NCI-H2081 (cell line): Measurements from ENCODE around the gene GOLGA1.

Source experiments
- DNase-seq, 2 experiments: peaks; one replicate each; lab custom pipeline; 2025; lab: John Stamatoyannopoulos, UW

The GOLGA1 gene

DNA sequence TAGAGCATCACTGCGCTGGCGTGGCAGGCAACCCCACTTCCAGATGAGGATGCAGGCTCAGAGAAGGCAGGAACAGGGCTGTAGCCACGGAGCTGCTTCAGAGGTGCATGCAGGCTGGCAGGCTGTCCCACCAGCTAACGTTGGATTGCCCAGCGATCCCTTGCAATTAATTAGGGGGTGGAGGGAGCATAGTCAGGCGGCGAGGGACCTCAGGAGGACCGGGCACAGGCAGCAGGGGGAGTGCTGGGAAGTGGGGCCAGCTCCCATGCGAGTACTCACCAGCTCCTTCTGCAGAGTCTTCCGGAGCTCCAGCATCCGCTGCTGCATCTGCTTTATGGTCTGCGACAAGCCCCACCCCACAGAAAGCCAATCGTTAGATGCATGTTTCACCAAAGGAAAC lies 58.7 kb downstream of the GOLGA1 start:
- no peak for DNase-seq

DNA sequence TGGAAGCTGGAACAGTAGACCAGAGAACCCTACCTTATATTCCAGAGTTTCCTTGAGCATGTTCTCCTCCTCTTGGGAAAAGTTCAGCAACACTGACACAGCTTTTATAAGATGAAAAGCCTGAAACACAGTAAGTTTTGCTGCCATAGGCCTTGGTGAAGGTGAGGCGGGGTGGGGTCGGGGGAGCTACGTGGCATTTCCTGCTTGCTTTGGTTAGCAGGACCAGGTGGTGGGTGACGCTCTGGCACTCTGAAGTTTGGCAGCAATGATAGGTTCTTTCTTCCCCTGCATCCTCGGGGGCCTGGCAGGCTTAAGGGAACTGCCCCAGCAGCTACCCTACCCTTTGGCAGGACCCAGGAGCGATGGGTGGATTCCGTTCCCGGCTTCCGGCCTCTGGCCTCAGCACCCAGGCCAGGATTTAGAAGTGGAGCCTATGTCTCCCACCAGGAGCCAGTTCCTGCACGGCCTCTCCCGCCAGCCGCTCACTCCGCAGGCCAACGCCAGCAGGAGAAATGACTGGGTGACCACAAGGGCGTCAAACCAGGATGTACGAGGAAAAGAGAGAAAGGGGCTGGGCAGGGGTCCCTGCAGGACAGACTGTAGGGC lies 59.6 kb downstream of the GOLGA1 start:
- no peak for DNase-seq

DNA sequence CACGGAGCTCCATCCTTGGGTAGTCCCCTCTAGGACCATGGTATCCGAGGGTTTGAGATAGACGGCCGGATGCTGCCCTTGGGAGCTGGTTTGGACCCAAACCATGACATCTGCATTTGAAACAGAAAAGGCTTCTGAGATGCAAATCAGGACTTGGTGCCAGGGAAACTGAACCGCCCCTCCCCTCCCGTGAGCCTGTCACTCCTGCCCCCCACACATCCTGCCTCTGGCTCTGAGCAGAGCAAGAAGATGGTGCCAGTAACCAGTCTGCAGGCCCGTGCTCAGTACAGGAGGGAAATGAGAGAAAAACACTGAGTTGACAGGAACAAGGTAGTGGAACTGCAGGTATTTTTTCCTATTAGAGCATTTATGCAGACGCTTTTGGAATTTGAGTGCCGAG lies 60.4 kb downstream of the GOLGA1 start:
- DNase-seq = no peak

DNA sequence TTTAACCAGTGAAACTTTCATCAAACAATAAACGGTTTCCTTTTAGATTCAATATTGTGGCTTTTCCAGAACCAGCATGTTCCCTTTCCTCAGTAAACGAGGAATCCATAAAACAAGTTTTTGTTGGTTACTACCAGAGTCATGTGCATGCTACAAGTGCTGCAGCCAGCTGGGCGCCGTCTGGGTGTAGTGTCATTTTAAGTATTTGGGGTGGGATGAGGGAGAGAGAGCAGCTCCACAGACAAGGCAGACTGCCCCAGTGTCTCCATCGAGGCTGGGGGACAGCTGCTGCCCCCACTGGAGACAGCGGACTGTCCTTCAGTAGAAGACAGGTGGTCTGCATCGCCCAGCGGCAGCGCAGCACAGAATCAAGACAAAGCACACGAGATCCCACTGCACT lies 61.7 kb downstream of the GOLGA1 start:
- no peak for DNase-seq

DNA sequence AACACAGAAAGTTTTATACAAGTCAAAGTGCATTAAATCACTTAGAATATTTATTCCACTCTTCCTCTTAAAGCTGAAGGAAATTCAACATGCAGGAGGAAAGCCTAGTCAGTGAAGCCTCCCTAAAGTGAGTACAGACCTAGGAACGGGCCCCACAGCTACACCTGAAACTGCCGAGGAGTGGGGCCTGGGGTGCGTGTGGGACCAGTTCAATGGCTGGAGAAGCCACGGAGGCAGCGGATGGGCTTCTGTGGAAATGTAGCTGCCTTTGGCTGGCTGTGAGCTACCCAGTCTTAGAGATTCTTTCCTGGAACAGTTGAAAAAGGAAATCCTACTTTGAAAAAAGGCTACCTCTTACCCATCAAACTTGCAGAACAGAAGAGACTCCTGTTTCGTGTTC lies 62.4 kb downstream of the GOLGA1 start:
- no peak for DNase-seq

DNA sequence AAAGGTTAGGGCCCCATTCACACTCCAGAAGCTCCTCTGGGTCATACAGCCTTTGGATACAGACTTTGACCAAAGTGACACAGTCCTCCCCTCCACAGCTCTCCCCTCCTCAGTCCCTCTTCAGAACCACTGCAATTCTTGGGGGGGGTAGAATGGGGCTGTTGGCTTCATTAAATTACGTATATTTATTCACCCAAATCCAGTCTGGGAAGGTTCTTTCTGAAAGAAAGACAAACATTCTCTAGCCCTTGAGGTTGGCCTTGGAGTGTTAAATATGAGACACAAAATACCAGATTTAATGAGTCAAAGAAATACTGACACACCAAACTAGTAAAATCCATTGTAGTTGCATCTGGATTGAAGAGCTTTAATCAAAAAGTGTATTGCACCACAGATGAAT lies 62.9 kb downstream of the GOLGA1 start:
- no peak for DNase-seq

DNA sequence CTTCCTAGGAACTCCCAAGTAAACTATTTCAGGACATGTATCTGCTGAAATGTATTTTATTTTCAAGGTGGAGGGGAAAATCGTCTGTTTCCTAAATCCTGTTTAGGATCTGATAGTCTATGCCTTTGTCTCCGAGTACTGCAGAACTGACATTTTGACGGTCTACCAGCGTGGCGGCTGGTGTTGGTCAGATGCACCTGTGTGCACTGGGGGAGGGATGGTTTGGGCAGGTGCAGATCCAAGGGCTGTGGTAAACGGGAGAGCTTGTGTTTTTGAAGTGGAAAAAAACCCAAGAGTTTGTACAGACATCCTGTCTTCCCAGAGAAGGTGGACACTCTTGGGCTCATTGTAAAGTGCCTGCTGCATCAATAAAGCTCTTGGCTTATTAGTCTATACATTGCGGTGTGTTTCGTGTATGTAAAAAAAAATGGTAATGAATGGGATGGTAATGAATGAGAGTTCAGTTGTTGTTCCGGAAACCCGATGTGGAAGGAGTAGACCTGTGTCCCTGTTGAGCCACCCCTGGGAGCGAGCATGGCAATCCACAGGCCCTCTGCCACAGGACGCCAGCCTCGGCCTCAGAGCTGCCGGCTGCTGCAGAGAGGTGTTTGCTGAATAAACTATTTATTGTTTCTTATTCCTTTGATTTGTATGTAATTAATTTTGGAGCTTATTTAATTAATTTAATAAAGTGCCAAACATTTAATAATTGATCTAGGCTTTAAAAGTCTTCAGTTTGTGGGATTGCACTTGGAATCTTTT lies 63.7 kb downstream of the GOLGA1 start:
- DNase-seq = no peak

DNA sequence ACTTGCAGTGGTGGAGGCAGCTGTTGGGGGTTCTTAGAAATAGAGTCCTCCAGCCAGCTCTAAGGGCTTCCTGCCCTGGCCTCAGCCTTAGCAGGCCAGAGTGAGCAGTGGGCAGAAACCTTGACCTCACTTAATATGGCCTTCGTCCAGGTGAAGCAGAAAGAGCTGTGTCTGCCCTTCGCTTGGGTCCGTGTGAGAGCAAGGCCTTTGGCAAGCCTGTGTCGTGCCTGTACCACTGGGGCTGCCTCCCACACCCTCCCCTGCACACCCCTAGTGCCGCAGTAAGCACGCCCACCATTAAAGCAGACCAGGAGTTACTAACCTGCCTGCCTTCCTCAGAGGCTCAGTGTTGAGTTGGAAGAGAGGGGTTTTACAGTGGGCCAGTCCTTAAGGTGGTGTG lies 65.4 kb downstream of the GOLGA1 start:
- DNase-seq = no peak

DNA sequence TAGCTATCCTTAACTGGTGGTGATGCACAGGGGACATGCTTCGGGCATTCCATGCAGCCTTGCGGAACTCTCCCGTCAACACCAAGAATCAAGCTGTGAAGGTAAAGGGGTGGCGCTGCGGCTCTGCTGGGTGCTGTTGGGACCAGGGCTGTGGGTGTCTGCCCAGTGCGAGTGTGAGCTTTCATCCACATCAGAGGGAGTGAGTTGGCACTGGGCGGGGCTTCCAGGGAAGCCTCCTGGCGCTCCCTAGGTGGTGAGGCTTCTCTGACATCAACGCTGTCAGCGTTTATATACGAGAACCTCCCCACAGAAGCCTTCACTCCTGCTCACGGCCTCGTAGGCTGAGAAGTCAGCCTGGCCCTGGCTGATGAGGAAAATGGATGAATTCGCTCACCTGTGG lies 67.2 kb downstream of the GOLGA1 start:
- no peak for DNase-seq

DNA sequence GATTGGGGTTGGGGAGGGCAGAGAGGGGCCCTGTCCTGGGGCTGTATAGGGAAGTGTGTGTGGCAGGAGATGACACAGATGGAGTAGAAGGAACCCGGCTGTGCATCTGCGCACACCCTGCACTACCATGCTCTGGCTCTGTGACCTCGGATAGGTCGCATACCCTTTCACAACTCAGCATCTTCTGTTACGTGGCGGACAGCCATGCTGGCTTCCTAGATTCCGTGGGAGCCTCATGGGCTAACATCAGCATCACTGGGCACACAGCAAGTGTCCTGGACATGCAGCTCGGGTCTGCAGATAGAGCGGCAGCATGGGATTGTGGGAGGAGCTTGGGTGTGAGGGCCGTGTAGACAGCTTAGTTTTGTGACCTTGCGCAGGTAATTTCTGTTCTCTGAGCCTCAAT lies 69.7 kb downstream of the GOLGA1 start:
- DNase-seq = no peak

DNA sequence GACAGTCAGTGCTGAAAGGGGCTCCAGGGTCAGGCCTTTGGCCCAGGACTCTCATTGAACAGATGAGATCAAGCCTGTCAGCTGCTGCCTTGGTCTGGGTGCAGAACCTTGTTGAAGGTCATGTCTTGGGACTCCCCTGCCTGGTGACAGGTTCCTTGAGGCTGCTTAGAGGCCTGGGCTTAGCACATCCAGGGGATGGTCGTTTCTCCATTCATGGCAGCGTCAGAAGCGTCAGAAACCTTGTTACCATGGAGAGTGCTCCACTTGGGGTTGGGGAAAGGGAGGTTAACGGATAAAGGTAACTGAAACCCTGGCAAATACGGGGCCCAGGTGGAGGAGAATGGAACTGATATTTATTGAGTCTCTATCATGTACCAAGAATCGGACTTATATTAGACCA lies 70.2 kb downstream of the GOLGA1 start:
- DNase-seq = no peak

DNA sequence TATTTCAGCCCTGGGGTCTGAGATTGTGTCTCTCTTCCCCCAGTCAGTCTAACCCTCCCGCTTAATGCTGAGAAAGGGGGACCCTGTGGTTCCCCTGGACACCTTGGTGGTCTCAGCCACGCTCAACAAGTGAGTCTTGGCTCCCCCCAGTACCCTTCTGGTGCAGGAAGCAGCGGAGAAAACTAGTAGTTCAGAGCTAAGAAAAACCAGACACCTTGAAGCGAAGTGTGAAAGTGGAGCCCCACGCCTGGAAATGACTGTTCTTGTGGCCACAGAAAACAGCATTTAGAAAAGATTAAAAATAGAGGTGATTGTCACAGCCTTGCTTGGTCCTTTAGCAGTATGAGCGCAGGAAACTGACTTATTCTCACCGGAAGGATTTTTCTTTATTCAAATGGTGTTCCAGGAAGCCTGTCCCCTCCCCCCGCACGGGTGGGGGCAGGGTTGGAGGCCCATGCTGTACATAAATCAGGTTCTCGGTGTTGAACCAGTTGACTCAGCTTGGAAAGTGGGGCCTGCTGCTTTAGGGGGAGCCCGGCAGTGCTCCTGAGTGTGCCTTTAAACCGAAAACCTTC lies 70.8 kb downstream of the GOLGA1 start:
- DNase-seq = peak in 1 of 2 experiments; percentile 28

DNA sequence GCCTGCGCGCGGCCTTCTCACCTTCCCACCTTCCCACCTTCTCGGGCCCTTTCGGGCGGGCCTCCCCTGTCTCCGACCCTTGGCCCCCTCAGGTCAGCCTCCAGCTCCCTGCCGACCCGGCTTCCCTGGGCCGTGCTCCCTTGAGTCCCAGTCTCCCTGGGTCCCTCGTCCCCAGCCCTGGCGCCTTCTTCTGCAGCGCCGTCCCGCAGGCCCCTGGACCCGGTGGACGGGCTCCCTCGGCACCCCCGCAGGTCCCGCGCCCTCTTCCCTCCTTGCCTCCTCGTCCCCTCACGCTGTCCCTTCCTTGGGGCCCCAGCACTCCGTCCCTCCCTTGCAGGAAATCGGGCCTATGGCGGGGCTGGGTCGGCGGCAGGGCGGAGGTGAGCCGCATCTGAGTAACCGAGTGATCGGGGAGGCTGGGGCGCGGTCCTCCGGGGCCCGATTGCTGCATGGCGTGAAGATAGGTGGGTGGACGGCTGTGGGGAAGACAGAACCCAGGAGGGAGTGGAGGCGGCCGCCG lies 71.4 kb downstream of the GOLGA1 start:
- DNase-seq = peak in 1 of 2 experiments; percentile 13

DNA sequence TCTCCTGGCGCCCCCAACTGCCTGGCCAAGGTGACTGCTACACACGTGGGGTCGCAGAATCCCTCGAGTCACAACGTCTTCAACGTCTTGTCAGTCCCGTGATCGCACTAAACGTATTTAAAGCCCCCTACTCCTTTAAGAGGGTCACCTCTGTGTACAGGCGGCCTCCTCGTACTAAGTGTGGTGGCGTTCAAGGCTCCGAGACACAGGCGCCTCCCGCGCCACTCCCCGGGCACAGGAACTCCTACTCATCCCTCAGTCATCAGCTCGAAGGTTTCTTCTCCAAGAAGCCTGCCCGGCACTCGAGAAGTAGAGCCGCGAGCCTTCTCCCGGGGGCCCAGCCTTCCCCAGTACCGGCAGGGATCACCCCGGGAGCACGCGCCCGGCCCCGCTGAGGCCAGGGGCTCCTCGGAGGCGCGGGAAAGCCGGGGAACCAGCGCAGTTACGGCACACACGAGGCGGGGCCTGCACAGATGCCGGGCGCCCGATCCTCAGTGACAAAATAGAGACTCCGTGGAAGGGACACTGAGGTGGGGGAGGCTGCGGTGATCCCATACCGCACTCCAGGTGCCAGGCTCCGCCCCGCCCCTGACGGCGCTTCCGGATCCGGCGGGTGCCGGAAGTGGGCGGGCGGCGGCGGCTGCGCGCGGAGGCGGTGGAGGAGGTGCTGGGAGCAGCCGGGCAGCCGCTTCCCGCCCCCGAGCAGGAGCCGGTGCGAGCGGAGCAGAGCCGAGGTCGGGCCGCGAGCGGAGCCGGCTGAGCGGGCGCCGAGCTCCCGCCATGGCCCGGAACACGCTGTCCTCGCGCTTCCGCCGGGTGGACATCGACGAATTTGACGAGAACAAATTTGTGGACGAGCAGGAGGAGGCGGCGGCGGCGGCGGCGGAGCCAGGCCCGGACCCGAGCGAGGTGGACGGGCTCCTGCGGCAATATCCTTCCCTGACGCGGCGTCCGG lies 72.1 kb downstream of the GOLGA1 start:
- peak; percentile 79 to 88 for DNase-seq

DNA sequence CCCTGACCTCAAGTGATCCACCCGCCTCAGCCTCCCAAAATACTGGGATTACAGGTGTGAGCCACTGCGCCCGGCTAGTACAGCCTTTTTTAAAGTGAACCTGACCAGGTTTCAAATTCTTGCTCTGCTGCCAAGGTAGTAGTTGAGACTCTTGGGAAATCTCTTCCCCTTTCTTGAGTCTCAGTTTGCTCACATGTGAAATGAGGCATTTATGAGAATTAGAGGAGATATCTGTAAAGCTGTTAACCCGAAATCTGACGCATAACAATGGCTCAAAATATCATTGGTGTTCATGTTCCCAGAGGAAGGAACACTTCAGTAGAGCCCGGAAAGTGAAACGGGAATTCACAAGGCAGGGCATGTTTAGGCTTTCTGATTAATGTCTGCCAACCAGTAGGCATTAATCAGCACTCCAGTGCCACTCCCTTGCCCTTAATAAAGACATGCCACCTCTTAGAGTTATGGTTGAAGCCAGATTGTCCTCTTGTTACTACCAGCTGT lies 77.5 kb downstream of the GOLGA1 start:
- DNase-seq = no peak

DNA sequence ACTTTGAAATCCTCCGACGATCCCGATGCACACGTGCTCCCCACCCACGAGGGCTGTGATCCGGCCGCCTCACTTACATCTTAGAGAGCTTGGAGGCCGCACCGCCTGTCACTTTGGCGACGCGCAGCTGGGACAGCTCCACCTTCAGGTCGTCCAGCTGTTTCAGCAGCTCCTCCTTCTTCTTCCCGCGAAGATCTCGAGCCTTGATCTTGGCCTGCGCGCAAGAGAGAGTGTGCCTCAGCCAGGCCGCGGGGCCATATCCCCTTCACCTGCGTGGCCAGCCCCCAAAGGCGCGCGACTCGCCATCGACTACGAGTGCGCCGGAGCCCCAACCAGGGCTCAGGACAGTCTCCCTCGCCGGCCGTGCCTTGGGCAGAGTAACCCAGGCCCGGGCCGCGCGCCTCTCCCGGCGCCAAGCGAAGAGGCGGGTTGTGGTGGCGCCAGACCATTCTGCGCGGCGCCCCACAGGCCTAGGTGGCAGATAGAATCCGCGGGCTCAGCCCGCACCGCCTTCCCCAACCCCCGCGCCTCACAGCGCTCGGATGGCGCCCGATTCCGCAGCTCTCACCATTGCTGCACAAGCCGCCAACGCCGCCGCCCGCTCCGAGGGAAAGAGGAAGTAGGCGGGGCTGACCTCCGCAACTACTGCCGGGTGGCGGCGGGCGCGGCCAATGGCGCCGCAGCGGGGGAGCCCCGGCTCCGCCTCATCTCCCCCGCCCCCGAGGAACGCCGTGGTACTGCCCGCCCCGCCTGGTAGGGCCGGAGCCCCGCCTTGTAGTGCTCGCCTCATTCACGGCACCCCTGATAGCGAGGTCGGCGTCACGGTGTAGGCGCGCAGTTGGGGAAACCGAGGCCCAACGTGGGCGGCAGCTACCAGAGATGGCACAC lies 79.3 kb downstream of the GOLGA1 start, which contains the start of the genes ARPC5L and RPL35:
Gene ARPC5L, plus strand, starts transcription at position 789 of the 888 bp plus-strand sequence. CDS start 7,161 bp downstream, outside the sequence.
Gene RPL35, minus strand, starts transcription at position 616 of the 888 bp plus-strand sequence. Its CDS starts 45 bp downstream, at position 571.
- DNase-seq = peak; percentile 92 to 95

DNA sequence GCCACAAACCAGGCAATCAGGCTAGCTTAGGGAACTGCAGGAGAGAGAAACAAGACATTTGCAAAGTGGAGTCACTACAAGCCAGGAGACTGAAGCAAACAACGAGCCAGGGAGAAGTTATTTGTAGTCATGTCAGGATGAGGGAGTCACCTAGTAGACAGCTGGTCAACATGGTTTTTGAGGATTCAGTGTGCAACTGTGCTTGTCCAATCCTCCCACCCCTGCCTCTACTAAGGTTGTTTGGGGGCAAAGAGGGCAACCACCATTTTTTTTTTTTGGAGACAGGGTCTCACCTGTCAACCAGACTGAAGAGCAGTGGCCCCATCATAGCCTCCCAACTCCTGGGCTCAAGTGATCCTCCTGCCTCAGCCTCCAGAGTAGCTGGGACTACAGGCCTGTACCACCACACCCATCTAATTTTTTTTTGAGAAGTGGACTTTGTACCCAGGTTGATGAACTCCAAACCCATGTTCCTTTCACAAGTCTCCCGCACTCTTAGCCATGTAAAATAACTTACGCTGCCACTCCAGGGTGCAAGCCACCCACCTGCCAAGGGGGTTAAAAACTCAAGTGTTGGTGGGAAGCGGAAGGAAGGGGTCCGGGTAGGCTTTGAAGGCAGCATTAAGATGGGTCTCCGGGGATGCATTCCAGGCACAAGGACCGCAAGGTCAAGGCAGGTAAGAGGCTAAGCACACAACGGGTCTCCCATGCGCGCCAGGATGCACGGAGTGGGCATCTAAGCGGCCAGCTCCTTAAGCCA lies 80.1 kb downstream of the GOLGA1 start:
- no peak for DNase-seq

DNA sequence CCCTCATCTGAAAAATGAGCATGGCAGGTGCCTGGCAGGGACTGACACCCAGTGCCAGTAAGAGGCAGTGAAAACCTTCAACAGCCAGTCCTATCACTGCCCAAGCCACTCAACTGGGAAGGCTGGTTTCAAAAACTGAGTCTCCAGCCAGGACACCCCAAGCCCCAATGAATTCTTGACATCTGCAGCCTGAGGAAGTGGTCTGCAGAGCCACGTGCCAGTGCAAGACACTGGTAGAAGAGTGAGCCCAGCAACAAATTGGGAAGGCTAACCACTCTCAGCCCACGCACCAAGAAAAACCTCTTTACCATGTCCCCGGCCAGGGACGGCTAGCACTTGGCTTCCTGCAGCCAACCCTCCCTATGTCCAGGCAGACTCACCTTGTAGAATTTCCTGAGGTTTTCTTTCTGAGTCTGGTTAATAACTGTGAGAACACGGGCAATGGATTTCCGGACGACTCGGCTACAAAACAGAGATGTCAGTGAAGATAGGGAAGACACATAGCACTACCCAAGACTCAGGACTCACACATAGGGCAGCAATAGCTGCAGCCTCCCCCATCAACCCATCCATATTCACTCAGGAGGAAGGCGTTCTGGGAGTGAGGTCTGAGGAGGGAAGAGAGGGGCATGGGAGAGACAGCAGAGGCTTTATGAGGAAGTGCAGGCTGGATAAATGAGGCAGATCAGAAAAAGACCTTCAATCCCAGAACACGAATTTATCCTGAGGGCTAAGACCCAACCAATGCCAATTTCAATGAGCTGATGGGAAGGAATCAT lies 80.9 kb downstream of the GOLGA1 start:
- DNase-seq = no peak
